ENCODE data around the gene ERBB4.

- TF ChIP-seq CTCF (IDR thresholded peaks at IDR 0.05; ENCODE audit: insufficient read depth, low read depth, low read length) (no peak), EZH2 (IDR thresholded peaks at IDR 0.05; ENCODE audit: insufficient read depth, low read length) (no peak)
Observed at GRCh38 chr2:211986313-211986712, 552.3 kb downstream of the ERBB4 start.

Data from astrocyte (in vitro differentiated cells and primary cell).